Measurements from ENCODE around the gene PLA2G4E.

- TF ChIP-seq ETS1 (CRISPR knock-in tag; IDR thresholded peaks at IDR 0.05) (no peak), NR1H2 (CRISPR knock-in tag; IDR thresholded peaks at IDR 0.05; ENCODE audit: borderline replicate concordance, low read depth) (no peak), ZNF10 (CRISPR knock-in tag; IDR thresholded peaks at IDR 0.05; ENCODE audit: borderline replicate concordance, low read depth) (no peak), TBP (CRISPR knock-in tag; IDR thresholded peaks at IDR 0.05) (no peak), CTCF (CRISPR knock-in tag; IDR thresholded peaks at IDR 0.05) (no peak), MAX (IDR thresholded peaks at IDR 0.05) (no peak), ZNF589 (CRISPR knock-in tag; conservative IDR thresholded peaks at IDR 0.05) (no peak), ZBTB46 (CRISPR knock-in tag; IDR thresholded peaks at IDR 0.05; ENCODE audit: borderline replicate concordance) (no peak), TCF7L2 (IDR thresholded peaks at IDR 0.05; ENCODE audit: low read depth, low read length) (no peak)
Measured at GRCh38 chr15:42048821-42049200, 28.0 kb upstream of the PLA2G4E start.

All from HepG2 (cell line).